ENCODE results near the gene MERTK. TPM values are rescaled to one million over a fixed set of nuclear protein-coding genes. Genes with fewer than 3 reads are reported as not detected.

MERTK gene
- total RNA-seq, 2 experiments from 2014 or later: 0.43 to 0.70 TPM

- no peak for ATAC-seq
- DNase-seq: no peak
- Mint-ChIP-seq H3K27me3 (no peaks in the 10 kb centered on the region), H3K36me3 (ENCODE audit: low read depth) (no peaks in the 10 kb centered on the region), H3K4me3 (no peak overlapping the region), H3K4me1 (ENCODE audit: low read depth) (peaks cover 12% of the 10 kb centered on the region), H3K27ac (no peak overlapping the region), H3K9me3 (no peaks in the 10 kb centered on the region)
- no peak for TF ChIP-seq CTCF (IDR thresholded peaks at IDR 0.05)
- ChIA-PET POLR2A (no interaction called here), CTCF (no interaction called here)
- intact Hi-C loops (cut with micrococcal nuclease): no loop called here
Observed at GRCh38 chr2:112004253-112004645, 105.8 kb downstream of the MERTK start.

- DNase-seq (peak; percentile 29), ATAC-seq (no peak)
- Mint-ChIP-seq H3K36me3 (ENCODE audit: low read depth) (no peaks in the 10 kb centered on the region), H3K4me3 (no peak overlapping the region), H3K4me1 (ENCODE audit: low read depth) (peaks cover 12% of the 10 kb centered on the region), H3K9me3 (no peaks in the 10 kb centered on the region), H3K27ac (no peak overlapping the region), H3K27me3 (no peaks in the 10 kb centered on the region)
- intact Hi-C loops (cut with micrococcal nuclease): no loop called here
- POLR2A ChIA-PET: no interaction called here
- TF ChIP-seq CTCF (IDR thresholded peaks at IDR 0.05): no peak
- CTCF ChIA-PET: no interaction called here
Observed at GRCh38 chr2:112005406-112006075, 107.1 kb downstream of the MERTK start.

- DNase-seq: no peak
- Mint-ChIP-seq H3K4me3 (no peak overlapping the region), H3K9me3 (no peaks in the 10 kb centered on the region), H3K27me3 (no peaks in the 10 kb centered on the region), H3K27ac (no peak overlapping the region), H3K36me3 (ENCODE audit: low read depth) (no peaks in the 10 kb centered on the region), H3K4me1 (ENCODE audit: low read depth) (peaks cover 10% of the 10 kb centered on the region)
- ChIA-PET CTCF (no interaction called here), POLR2A (no interaction called here)
- no peak for ATAC-seq
- TF ChIP-seq CTCF (IDR thresholded peaks at IDR 0.05): no peak
- intact Hi-C loops (cut with micrococcal nuclease): no loop called here
Observed at GRCh38 chr2:112006076-112006410, 107.6 kb downstream of the MERTK start.

GRCh38 chr2:112007493-112007892 is 109.1 kb downstream of the MERTK start:
- H3K36me3 Mint-ChIP-seq (ENCODE audit: low read depth): no peaks in the 10 kb centered on the region
- TF ChIP-seq CTCF (IDR thresholded peaks at IDR 0.05): no peak
- no peaks in the 10 kb centered on the region for H3K27me3 Mint-ChIP-seq
- ATAC-seq: no peak
- ChIA-PET CTCF (no interaction called here), POLR2A (no interaction called here)
- H3K9me3 Mint-ChIP-seq: no peaks in the 10 kb centered on the region
- no peak overlapping the region for H3K4me3 Mint-ChIP-seq
- DNase-seq: no peak
- H3K27ac Mint-ChIP-seq: no peak overlapping the region
- peaks cover 4% of the 10 kb centered on the region for H3K4me1 Mint-ChIP-seq (ENCODE audit: low read depth)
- intact Hi-C loops (cut with micrococcal nuclease): no loop called here

GRCh38 chr2:112008910-112009485 is 110.6 kb downstream of the MERTK start:
- Mint-ChIP-seq H3K27me3 (no peaks in the 10 kb centered on the region), H3K4me1 (ENCODE audit: low read depth) (peaks cover 4% of the 10 kb centered on the region), H3K36me3 (ENCODE audit: low read depth) (no peaks in the 10 kb centered on the region), H3K4me3 (no peak overlapping the region), H3K27ac (no peak overlapping the region), H3K9me3 (no peaks in the 10 kb centered on the region)
- ChIA-PET CTCF (no interaction called here), POLR2A (interaction anchor here (0.6 kb wide), 1 partner anchor 69 kb away, joined by 4 read pairs; no protein-coding TSS in a partner anchor)
- ATAC-seq (no peak), DNase-seq (no peak)
- TF ChIP-seq CTCF (IDR thresholded peaks at IDR 0.05): no peak
- intact Hi-C loops (cut with micrococcal nuclease): no loop called here

Measured in activated CD8-positive, alpha-beta T cell treated with anti-CD3 and anti-CD28 coated beads for 36 hours (primary cell).